SK-N-SH (cell line): ENCODE data around the gene TADA3.

Experiments used
- CHD2 ChIP-seq: fragments of 150-350 bp; IDR thresholded peaks from 2 replicates; pipeline ENCODE4 v1.6.1; 2018; ENCODE audit warnings: low read length; ENCODE audit not compliant: partially characterized antibody
- EP300 ChIP-seq, 2 experiments: IDR thresholded peaks; 2 replicates each; pipeline versions ENCODE4 v1.4.0 to v1.6.1; 2012; ENCODE audit warnings: borderline replicate concordance in 1 of 2, low read depth in 1 of 2, low read length in 1 of 2
- FOXJ3 ChIP-seq: sonication (generic); formaldehyde crosslinking; IDR thresholded peaks from 2 replicates; pipeline ENCODE4 v1.5.1; 2020; ENCODE audit warnings: mild to moderate bottlenecking, missing genetic modification reagents
- MAX ChIP-seq: IDR thresholded peaks from 2 replicates; pipeline ENCODE4 v1.4.0; 2012; ENCODE audit warnings: low read depth
- NFIC ChIP-seq: IDR thresholded peaks from 2 replicates; pipeline ENCODE4 v1.4.0; 2012; ENCODE audit warnings: borderline replicate concordance
- RAD21 ChIP-seq: IDR thresholded peaks from 2 replicates; pipeline ENCODE4 v1.6.1; 2012; ENCODE audit warnings: mild to moderate bottlenecking, low read length
- REST ChIP-seq: IDR thresholded peaks from 2 replicates; pipeline ENCODE4 v1.6.1; 2012; ENCODE audit warnings: mild to moderate bottlenecking, low read depth, low read length, moderate library complexity
- SMC3 ChIP-seq: IDR thresholded peaks from 2 replicates; pipeline ENCODE4 v1.6.1; 2012; ENCODE audit warnings: low read depth, low read length, improper control_type of control experiment
- TAF1 ChIP-seq: IDR thresholded peaks from 2 replicates; pipeline ENCODE4 v1.6.1; 2012; ENCODE audit warnings: low read depth, mild to moderate bottlenecking, low read length, moderate library complexity, borderline replicate concordance
- TEAD4 ChIP-seq: IDR thresholded peaks from 2 replicates; pipeline ENCODE4 v1.4.0; 2012; ENCODE audit warnings: mild to moderate bottlenecking, borderline replicate concordance; ENCODE audit not compliant: insufficient read depth

- TF ChIP-seq SMC3 (no peak), TEAD4 (no peak), RAD21 (no peak), REST (no peak), CHD2 (no peak), NFIC (no peak), TAF1 (no peak), EP300 (IDR thresholded peaks at IDR 0.05; ENCODE audit: borderline replicate concordance in 1 of 2, low read depth in 1 of 2, low read length in 1 of 2) (no peak), MAX (no peak), FOXJ3 (CRISPR knock-in tag) (no peak)
Observed at GRCh38 chr3:9760779-9761505, 31.3 kb downstream of the TADA3 start.
